ENCODE results near the gene VPS41. TPM values are rescaled to one million over a fixed set of nuclear protein-coding genes. Genes with fewer than 3 reads are reported as not detected.

The VPS41 gene
- total and polyA plus RNA-seq, 12 donors: 12.7 to 133 (median 59.8) TPM

DNA sequence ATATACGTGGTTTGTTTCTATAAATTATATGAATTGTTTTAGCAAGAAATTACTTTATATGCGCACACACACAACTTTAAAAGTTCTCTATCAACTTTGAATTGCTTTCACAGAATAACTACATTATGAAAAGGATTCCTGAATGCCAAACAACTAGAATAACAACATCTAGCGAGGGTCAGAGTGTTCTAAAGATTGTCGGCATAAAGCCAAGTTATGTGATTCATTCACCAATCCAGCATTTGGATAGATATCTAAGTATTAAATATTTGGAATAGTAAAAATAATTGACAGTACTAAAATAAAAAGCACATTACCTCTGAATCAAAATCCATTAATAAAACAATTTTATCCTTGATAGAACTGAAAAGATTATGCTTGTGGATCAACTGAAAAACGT is 152.5 kb downstream of the VPS41 start:
- no peaks in the 10 kb centered on the region for H3K4me1 ChIP-seq (replicated peaks in 1 of 2)
- no peaks in the 10 kb centered on the region for H3K9me3 ChIP-seq (replicated peaks in 1 of 3)
- no peaks in the 10 kb centered on the region for H3K27me3 ChIP-seq
- H3K36me3 ChIP-seq (replicated peaks in 1 of 2): peaks cover 0 to 17% of the 10 kb centered on the region in 2 donors
- intact Hi-C loops (cut with DNase I): no loop called here
- no peak overlapping the region for H3K27ac ChIP-seq
- TF ChIP-seq POLR2A (IDR thresholded peaks at IDR 0.05): no peak
- TF ChIP-seq, protein P1, sequence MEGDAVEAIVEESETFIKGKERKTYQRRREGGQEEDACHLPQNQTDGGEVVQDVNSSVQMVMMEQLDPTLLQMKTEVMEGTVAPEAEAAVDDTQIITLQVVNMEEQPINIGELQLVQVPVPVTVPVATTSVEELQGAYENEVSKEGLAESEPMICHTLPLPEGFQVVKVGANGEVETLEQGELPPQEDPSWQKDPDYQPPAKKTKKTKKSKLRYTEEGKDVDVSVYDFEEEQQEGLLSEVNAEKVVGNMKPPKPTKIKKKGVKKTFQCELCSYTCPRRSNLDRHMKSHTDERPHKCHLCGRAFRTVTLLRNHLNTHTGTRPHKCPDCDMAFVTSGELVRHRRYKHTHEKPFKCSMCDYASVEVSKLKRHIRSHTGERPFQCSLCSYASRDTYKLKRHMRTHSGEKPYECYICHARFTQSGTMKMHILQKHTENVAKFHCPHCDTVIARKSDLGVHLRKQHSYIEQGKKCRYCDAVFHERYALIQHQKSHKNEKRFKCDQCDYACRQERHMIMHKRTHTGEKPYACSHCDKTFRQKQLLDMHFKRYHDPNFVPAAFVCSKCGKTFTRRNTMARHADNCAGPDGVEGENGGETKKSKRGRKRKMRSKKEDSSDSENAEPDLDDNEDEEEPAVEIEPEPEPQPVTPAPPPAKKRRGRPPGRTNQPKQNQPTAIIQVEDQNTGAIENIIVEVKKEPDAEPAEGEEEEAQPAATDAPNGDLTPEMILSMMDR (IDR thresholded peaks at IDR 0.05): no peak
- WGBS, 4 donors: 70 to 82% (median 73%) methylated on average over 5 of the region's 5 CpGs
- H3K4me3 ChIP-seq: no peak overlapping the region
- no peak for DNase-seq

DNA sequence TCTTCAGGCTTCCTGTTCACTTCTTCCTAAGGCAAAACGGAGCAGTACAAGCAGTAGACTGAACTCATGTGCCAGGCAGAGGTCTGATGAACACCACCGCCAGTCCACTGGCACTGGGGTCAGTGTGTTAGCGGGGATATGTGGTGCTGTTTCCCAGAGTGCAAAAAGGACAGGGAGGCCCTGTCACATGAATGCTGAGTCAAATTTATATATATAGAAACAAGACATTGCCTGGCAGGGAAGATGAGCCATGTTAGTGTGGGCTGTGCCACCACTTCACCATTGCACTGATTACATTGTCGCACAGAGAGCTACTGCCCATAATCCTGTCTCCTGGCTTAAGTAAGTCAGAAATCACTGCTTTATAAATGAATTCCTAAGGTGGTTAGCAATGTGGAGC is 155.6 kb downstream of the VPS41 start:
- Histone ChIP-seq H3K4me1 (replicated peaks in 1 of 2) (no peaks in the 10 kb centered on the region), H3K27ac (no peak overlapping the region), H3K9me3 (replicated peaks in 1 of 3) (no peaks in the 10 kb centered on the region), H3K36me3 (replicated peaks in 1 of 2) (peaks cover 0 to 29% of the 10 kb centered on the region in 2 donors), H3K27me3 (no peaks in the 10 kb centered on the region), H3K4me3 (no peak overlapping the region)
- WGBS, 4 donors: 92 to 97% (median 95%) methylated on average over 4 of the region's 4 CpGs
- intact Hi-C loops (cut with DNase I): no loop called here
- TF ChIP-seq POLR2A (IDR thresholded peaks at IDR 0.05): no peak
- TF ChIP-seq, protein P1 (IDR thresholded peaks at IDR 0.05): no peak
- no peak for DNase-seq

DNA sequence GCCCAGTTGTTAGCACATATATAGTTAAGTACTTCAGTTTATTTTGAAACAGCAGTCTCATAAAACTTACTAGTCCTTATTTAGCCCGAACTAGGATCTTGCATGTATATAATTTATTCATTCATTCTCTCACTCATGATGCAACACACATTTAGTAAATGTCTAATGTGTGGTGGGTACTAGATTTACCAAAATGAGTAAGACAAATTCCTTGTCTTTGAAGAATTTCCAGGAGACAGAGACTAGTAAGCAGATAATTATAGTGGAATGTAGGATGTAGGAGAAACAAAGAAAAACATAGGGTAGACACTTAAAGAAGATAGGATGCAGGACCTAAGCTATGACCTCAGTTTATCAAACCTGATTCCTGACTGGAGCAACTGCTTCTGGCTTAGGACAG is 157.6 kb downstream of the VPS41 start:
- no peak overlapping the region for H3K27ac ChIP-seq
- DNase-seq: no peak
- TF ChIP-seq, protein P1 (IDR thresholded peaks at IDR 0.05): no peak
- no peak for TF ChIP-seq POLR2A (IDR thresholded peaks at IDR 0.05)
- no peak overlapping the region for H3K4me3 ChIP-seq
- no peaks in the 10 kb centered on the region for H3K4me1 ChIP-seq (replicated peaks in 1 of 2)
- H3K36me3 ChIP-seq (replicated peaks in 1 of 2): peaks cover 0 to 38% of the 10 kb centered on the region in 2 donors
- intact Hi-C loops (cut with DNase I): no loop called here
- 88 to 97% (median 95%) methylated on average over 1 of the region's 1 CpG for WGBS, 4 donors
- H3K27me3 ChIP-seq: no peaks in the 10 kb centered on the region
- H3K9me3 ChIP-seq (replicated peaks in 1 of 3): no peaks in the 10 kb centered on the region

DNA sequence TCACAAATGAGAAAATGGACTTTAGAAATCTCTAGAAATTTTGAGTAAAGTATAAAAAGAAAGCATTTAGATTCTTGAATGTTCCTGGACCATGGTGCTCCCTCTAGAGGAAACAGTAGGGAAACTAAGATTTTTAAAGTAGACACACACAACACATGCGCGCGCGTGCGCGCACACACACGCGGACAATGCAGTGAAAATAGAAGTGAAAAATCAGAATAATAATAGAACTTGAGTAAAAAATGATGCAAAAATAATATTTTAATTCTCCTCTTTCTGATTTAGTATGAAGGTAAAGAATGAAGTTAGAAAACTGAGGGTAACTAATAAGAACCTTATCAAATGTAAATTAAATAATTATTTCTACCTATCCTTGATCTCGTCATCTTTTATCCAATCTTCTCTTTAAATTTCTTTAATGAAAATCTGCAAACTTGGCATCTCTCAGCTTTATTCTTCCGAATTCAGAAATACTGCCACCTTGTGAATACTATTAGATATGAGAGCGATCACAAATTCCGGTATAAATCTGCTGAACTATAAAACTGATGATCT is 160.9 kb downstream of the VPS41 start:
- no peaks in the 10 kb centered on the region for H3K9me3 ChIP-seq (replicated peaks in 1 of 3)
- no peak overlapping the region for H3K4me3 ChIP-seq
- no peak overlapping the region for H3K27ac ChIP-seq
- TF ChIP-seq, protein P1 (IDR thresholded peaks at IDR 0.05): peak in 3 of 6 experiments; percentile 16 to 27 (median 26)
- TF ChIP-seq POLR2A (IDR thresholded peaks at IDR 0.05): no peak
- 87 to 93% (median 92%) methylated on average over 12 of the region's 12 CpGs for WGBS, 4 donors
- intact Hi-C loops (cut with DNase I): no loop called here
- no peak for DNase-seq
- H3K27me3 ChIP-seq: no peaks in the 10 kb centered on the region
- peaks cover 0 to 29% of the 10 kb centered on the region in 2 donors for H3K36me3 ChIP-seq (replicated peaks in 1 of 2)
- no peaks in the 10 kb centered on the region for H3K4me1 ChIP-seq (replicated peaks in 1 of 2)
